HepG2 (cell line): Measurements from ENCODE around the gene CLUH. TPM values are rescaled to one million over a fixed set of nuclear protein-coding genes. Genes with fewer than 3 reads are reported as not detected.
"Not testable (repeated sequence)": the region's sequence is repeated elsewhere in the genome, so short reads cannot be mapped to it uniquely, and the experiment has no call there.

ENCODE experiments used
- ATAC-seq: fragments of 200-7000 bp; cut with Tn5 transposase; 3 replicates; pipeline ENCODE4 v1.9.1; 2020; ENCODE audit warnings: mild to moderate bottlenecking, moderate library complexity
- BruUV-seq: library from RNA; stranded (reverse); fragments of 400-500 nt; replicated peaks from 2 replicates; lab custom pipeline; 2021; lab: Mats Ljungman, UMichigan
- CTCF ChIA-PET: fragments of 300-600 bp; formaldehyde crosslinking; extraction: SDS; loops from one replicate; lab custom pipeline; 2021; ENCODE audit warnings: low total read pairs, inconsistent platforms, low intra/inter-chr PET ratio; lab: Yijun Ruan, JAX
- POLR2A ChIA-PET: fragments of 350-600 bp; sonication (Branson Sonifier 250); formaldehyde crosslinking; loops from one replicate; lab custom pipeline; 2020; ENCODE audit warnings: antibody characterized with exemption, inconsistent platforms; lab: Yijun Ruan, JAX
- DNase-seq: peaks from one replicate; pipeline ENCODE4 v3.0.0-alpha.2; 2015; ENCODE audit warnings: low spot score
- FAIRE-seq: peaks from 3 replicates; lab custom pipeline; 2011; peaks lifted over from hg19 to GRCh38; lab: Jason Lieb, UNC
- H2AFZ ChIP-seq: one replicate; pipeline ENCODE4 v1.6.1; 2011; ENCODE audit warnings: low read length, inconsistent platforms
- H3K27ac ChIP-seq: fragments of 300-600 bp; 3 replicates; pipeline ENCODE4 v1.8.0; 2011; ENCODE audit warnings: mixed run types, mild to moderate bottlenecking, mixed read lengths, low read length, inconsistent platforms; ENCODE audit not compliant: insufficient read depth; ENCODE audit errors: extremely low read length
- H3K27me3 ChIP-seq, 2 experiments: fragments of 200-600 bp in 1 of 2; 2 replicates in 1 of 2; 3 replicates in 1 of 2; pipeline versions ENCODE4 v1.6.0 to v1.8.0; 2011; ENCODE audit warnings: low read length in 2 of 2, mild to moderate bottlenecking in 2 of 2, moderate library complexity in 2 of 2, inconsistent platforms in 1 of 2; ENCODE audit not compliant: insufficient read depth in 2 of 2, control insufficient read depth in 1 of 2
- H3K36me3 ChIP-seq, 2 experiments: fragments of 200-600 bp in 1 of 2; replicated peaks in 1 of 2; 2 replicates in 1 of 2; 3 replicates in 1 of 2; pipeline versions ENCODE4 v1.5.1 to v1.8.0; 2011; ENCODE audit warnings: low read length in 2 of 2, inconsistent platforms in 1 of 2; ENCODE audit not compliant: insufficient read depth in 2 of 2, control insufficient read depth in 1 of 2
- H3K4me1 ChIP-seq: 2 replicates; pipeline ENCODE4 v1.5.1; 2012; ENCODE audit warnings: low read length, inconsistent platforms; ENCODE audit not compliant: insufficient read depth
- H3K4me2 ChIP-seq: 2 replicates; pipeline ENCODE4 v1.6.0; 2011; ENCODE audit warnings: low read depth, low read length, inconsistent platforms
- H3K4me3 ChIP-seq, 3 experiments: fragments of 200-600 bp in 1 of 3; sonication (generic), shearing (Covaris generic) in 1 of 3; replicated peaks in 1 of 3; 2 replicates each; pipeline ENCODE4 v1.5.1; 2011 to 2016; ENCODE audit warnings: low read length in 3 of 3, inconsistent platforms in 2 of 3, low read depth in 2 of 3, mild to moderate bottlenecking in 2 of 3, control low read depth in 1 of 3, mixed read lengths in 1 of 3; ENCODE audit not compliant: insufficient read depth in 1 of 3
- H3K79me2 ChIP-seq: one replicate; pipeline ENCODE4 v1.6.1; 2011; ENCODE audit warnings: low read length, inconsistent platforms; ENCODE audit not compliant: insufficient read depth
- H3K9ac ChIP-seq: 2 replicates; pipeline ENCODE4 v1.6.0; 2011; ENCODE audit warnings: mild to moderate bottlenecking, low read depth, low read length, inconsistent platforms; ENCODE audit not compliant: insufficient read depth
- H3K9me3 ChIP-seq: 2 replicates; pipeline ENCODE4 v1.5.1; 2012; ENCODE audit warnings: mild to moderate bottlenecking, low read length
- H4K20me1 ChIP-seq: 2 replicates; pipeline ENCODE4 v1.6.0; 2011; ENCODE audit warnings: inconsistent platforms, mild to moderate bottlenecking, low read length, moderate library complexity; ENCODE audit not compliant: insufficient read depth
- ZNF354B ChIP-seq: sonication (generic); formaldehyde crosslinking; IDR thresholded peaks from 2 replicates; pipeline ENCODE4 v1.8.0; 2022; ENCODE audit warnings: mild to moderate bottlenecking, missing genetic modification reagents
- WGBS: methylation state at CpG from one replicate; pipeline ENCODE4 v1.1.6; 2017; ENCODE audit warnings: low lambda C conversion rate; 5-methylcytosine and 5-hydroxymethylcytosine counted together
- in situ Hi-C: cut with HindIII; loops from 2 replicates; pipeline ENCODE4 v1.10.0; 2017; ENCODE audit warnings: low pct_unique_long_range_greater_than_20kb; ENCODE audit not compliant: extremely low pct_ligation_motif_present
- intact Hi-C: fragments of 100-400 bp; cut with micrococcal nuclease; formaldehyde crosslinking; loops from one replicate; pipeline ENCODE4 v1.10.0; 2022; ENCODE audit not compliant: unreplicated experiment
- polyA plus RNA-seq, 8 experiments: library from polyadenylated mRNA; depleted of rRNA in 3 of 8; stranded (reverse) in 7 of 8; unstranded in 1 of 8; fragments of >200 nt; fragmentation: Illumina TruSeq in 4 of 8; extraction: Trizol in 4 of 8; gene quantifications; 2 replicates each; pipeline versions ENCODE4 v1.2.1 to v1.2.3, GENCODE V29; 2011 to 2016; ENCODE audit warnings: low read depth in 4 of 8, missing spikeins in 1 of 8, mixed read lengths in 1 of 8; ENCODE audit not compliant: insufficient read depth in 1 of 8
- total RNA-seq, 5 experiments: library from RNA; depleted of rRNA; stranded (reverse); fragments of >200 nt; fragmentation: Illumina TruSeq; extraction: Trizol; gene quantifications; 2 replicates each; pipeline ENCODE4 v1.2.3, GENCODE V29; 2016; ENCODE audit warnings: low read depth in 1 of 5

Gene CLUH
- total and polyA plus RNA-seq, 2 of the 13 experiments (the other 11 are each of a cell fraction or from before 2014, with no cell fraction given) = 30.9 to 60.5 TPM

DNA sequence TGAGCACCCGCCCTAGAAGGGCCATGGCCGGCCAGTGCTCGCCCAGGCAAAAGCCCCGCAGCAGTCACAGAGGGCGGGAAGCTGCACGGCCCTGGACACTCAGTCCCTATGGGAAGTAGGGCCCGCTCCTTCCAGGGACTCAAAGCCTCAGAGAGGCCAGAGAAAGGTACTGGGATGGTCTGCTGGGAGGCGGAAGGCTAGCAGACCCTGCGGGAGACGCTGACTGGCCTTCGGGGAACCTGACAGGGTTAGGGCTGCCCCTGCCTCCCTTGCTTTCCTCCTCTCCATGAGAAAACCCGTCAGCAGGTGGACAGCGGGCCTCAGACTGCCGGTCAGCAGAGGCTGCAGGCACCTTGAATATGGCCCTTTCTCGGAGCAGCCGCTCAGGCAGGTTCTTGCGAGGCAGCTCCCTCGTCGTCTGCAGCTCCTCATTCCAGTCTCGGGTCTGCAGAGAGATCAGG, 11.5 kb downstream of the CLUH start:
- CTCF ChIA-PET = no interaction called here
- Histone ChIP-seq H3K27ac (no peak overlapping the region), H3K27me3 (no peaks in the 10 kb centered on the region), H3K4me3 (no peak overlapping the region), H3K4me1 (0 out of 2 replicates have a peak, but pooled peaks cover under 1% of the 10 kb centered on the region), H3K79me2 (peaks cover 5% of the 10 kb centered on the region), H3K9me3 (no peaks in the 10 kb centered on the region), H2AFZ (no peak overlapping the region), H3K9ac (no peak overlapping the region), H4K20me1 (peaks cover 6% of the 10 kb centered on the region; the same call in 1 of the 2 replicates)
- POLR2A ChIA-PET = no interaction called here
- in situ Hi-C loops (no loop called here), intact Hi-C loops (no loop called here)
- ATAC-seq = no peak
- no TSS peak for BruUV-seq
- no peak for DNase-seq
- no peak for FAIRE-seq
- TF ChIP-seq ZNF354B = no peak
- TF ChIP-seq, all 625 proteins: peak for 0
- peaks cover 50 to 79% of the 10 kb centered on the region in 2 experiments for H3K36me3 ChIP-seq
- 99% methylated on average over 15 of the region's 20 CpGs for WGBS
- no peak overlapping the region for H3K4me2 ChIP-seq

DNA sequence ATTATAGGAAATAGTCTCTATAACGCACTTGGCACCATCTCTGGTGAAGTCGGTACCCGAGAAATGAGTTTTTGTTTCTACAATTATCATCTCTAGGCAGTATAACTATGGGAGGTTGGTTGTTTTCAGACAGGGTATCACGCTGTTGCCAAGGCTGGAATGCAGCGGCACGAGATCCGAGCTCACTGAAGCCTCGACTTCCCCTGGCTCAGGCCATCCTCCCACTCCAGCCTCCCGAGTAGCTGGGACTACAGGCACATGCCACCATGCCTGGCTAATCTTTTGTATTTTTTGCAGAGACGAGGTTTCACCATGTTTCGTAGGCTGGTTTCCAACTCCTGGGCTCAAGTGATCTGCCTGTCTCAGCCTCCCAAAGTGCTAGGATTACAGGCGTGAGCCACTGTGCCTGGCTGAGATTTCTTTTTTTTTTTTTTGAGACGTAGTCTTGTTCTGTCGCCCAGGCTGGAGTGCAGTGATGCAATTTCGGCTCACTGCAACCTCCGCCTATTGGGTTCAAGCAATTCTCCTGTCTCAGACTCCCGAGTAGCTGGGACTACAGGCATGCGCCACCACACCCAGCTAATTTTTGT, 12.3 kb downstream of the CLUH start:
- DNase-seq, H3K79me2 ChIP-seq, H3K27me3 ChIP-seq, H4K20me1 ChIP-seq, CTCF ChIA-PET, H3K9ac ChIP-seq, FAIRE-seq, ATAC-seq, H3K4me2 ChIP-seq, in situ Hi-C loops, H3K27ac ChIP-seq, H2AFZ ChIP-seq, POLR2A ChIA-PET, intact Hi-C loops, BruUV-seq, H3K9me3 ChIP-seq, H3K4me1 ChIP-seq, H3K4me3 ChIP-seq: not testable (repeated sequence)
- peaks cover 46 to 75% of the 10 kb centered on the region in 2 experiments for H3K36me3 ChIP-seq
- WGBS = 97% methylated on average over 18 of the region's 18 CpGs
